NCI-H1105 (cell line): ENCODE data around the gene IL17C.
A peak's percentile ranks its signal among the peaks of the same experiment; 100 is the strongest.
"Not testable (repeated sequence)": the region's sequence is repeated elsewhere in the genome, so short reads cannot be mapped to it uniquely, and the experiment has no call there.

Experiments used
- DNase-seq: peaks from one replicate; lab custom pipeline; 2025; lab: John Stamatoyannopoulos, UW

The IL17C gene, protein sequence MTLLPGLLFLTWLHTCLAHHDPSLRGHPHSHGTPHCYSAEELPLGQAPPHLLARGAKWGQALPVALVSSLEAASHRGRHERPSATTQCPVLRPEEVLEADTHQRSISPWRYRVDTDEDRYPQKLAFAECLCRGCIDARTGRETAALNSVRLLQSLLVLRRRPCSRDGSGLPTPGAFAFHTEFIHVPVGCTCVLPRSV

DNA sequence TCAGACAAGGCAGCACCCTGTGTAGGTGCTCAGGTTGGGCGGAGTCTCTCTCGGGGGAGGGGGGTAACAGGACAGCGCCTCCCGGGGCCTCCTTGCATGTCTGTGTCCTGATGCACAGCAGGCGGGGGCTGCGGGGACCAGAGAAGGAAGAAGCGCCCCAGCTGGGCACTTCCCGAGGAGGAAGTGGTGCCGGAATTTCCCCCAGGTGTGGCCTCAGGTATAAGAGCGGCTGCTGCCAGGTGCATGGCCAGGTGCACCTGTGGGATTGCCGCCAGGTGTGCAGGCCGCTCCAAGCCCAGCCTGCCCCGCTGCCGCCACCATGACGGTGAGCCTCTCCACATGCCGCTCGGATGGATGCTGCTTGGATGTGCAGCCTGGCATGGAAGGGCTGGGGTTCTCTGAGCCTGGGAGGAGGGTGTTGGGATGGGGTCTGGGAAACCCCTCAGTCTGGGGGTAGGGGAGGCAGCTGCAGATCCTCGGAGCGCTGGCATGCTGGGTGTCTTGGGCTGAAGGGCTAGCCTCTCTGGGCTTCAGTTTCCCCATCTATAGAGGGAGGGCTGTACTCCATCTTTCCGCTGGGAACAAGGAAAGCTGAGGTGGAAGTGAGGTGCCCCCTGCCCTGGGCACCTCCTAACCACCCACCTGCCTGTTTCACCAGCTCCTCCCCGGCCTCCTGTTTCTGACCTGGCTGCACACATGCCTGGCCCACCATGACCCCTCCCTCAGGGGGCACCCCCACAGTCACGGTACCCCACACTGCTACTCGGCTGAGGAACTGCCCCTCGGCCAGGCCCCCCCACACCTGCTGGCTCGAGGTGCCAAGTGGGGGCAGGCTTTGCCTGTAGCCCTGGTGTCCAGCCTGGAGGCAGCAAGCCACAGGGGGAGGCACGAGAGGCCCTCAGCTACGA is at the start of gene IL17C:
TSS of gene IL17C (plus strand) at position 250 of the 908 bp plus-strand sequence. CDS start at position 320, 70 bp downstream.
- peak; percentile 46 for DNase-seq

DNA sequence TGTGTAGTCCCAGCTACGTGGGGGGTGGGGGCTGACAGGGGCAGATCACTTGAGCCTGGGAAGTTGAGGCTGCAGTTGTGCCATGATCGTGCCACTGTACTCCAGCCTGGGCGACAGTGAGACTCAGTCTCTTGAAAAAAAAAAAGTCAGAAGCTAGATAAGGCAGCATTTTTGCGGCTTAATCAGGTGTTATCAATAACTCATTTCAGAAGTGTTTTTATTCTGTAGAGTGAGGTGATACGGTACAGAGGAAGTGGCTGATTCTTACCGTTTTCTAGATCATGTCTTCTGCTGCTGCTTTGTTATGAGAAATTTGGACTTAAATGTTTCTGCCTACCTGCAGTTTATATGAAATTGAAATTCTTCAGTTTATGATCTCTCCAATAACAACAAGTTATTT is 49.6 kb upstream of the IL17C start:
- DNase-seq = no peak

DNA sequence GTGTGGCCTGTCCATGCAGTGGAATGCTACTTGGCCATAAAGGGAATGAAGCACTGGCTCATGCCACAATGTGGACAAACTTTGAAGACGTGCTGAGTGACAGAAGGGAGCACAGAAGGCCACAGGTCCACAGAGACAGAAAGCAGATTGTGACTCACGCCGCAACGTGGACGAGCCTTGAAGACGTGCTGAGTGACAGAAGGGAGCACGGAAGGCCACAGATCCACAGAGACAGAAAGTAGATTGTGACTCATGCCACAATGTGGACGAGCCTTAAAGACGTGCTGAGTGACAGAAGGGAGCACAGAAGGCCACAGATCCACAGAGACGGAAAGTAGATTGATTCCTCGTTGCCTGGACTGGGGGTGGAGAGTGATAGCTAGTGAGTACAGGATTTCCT is 48.9 kb upstream of the IL17C start:
- DNase-seq = no peak

DNA sequence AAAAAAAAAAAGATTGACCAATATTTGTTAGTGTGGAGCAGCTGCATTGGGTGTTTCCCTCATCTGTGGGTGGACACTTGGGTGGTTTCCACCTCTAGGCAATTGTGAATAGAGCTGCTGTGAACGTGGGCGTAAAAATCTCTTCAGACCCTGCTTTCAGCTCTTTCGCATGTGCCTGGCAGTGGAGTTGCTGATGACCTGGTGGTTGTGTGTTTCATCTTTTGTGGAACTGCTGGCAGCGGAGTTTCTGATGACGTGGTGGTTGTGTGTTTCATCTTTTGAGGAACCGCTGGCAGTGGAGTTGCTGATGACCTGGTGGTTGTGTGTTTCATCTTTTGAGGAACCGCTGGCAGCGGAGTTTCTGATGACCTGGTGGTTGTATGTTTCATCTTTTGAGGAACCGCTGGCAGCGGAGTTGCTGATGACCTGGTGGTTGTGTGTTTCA is 46.8 kb upstream of the IL17C start:
- DNase-seq = no peak

DNA sequence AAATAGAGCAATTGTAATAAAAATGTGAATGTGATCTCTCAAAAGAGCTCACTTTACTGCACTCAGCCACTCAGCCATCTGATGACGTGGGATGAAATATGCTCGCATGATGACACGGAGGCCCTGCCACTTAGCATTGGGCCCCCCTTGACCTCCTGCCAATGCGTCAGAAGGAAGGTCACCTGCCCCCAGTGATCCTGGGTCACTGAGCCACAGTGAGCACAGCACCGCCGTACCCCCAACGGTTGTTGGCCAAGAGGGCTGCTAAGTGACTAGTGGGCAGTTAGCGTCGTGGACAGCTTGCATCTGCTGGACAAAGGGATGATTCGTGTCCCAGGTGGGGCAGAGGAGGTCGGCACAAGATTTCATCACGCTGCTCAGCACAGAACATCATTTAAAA is 45.3 kb upstream of the IL17C start:
- no peak for DNase-seq

DNA sequence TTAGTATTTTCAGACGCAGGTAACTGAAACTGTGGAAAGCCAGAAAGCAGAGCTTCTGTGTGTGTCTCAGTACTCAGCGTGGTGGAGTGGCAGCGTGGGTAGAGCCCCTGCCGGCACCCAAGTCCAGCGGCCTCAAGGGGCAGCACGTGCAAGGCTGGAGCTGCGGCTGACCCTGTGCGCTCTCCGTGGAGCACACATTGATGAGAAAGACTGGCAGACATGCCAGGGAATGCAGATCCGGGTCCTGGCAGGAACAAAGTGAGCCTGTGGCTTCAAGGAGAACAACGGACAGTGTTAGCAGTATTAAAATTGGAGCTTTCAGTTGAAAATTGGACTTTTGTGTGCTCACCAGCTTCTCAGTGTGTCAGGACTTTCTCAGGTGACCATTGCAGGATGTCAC is 44.9 kb upstream of the IL17C start:
- DNase-seq = no peak

DNA sequence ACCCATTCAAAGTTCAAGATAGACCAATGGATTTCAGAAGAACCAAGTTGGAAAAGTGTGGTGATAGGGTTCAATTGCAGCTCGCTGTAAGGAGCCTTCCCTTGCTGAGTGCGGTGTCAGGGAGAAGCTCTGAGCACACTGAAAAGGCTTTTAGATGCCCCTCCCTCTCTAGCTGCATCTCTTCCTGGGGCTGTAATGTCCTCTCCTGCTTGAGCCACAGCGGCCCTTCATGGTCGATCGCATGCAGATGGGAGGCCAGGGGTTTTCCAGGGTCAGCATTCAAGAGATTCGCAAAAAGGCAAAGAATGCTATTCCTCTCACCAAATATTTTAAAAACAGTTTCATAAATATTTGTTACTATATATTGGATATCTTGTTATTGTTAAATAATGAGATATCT is 44.5 kb upstream of the IL17C start:
- no peak for DNase-seq

DNA sequence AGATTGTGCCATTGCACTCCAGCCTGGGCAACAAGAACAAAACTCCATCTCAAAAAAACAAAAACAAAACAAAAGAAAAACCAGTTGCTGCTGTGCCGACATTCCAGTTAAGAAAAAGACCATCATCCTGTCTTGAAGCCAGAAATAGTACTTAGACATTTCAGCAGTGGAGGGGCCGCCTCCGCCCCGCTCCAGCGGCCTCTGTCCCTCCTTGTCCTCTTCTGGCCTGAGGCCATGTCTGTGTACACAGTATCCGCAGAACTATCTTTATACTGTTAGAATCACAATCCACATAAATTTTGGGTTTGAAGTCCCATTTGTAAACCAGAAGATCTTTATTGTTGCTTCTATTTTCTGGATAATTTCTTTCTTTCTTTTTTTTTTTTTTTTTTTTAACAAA is 43.3 kb upstream of the IL17C start:
- no peak for DNase-seq

DNA sequence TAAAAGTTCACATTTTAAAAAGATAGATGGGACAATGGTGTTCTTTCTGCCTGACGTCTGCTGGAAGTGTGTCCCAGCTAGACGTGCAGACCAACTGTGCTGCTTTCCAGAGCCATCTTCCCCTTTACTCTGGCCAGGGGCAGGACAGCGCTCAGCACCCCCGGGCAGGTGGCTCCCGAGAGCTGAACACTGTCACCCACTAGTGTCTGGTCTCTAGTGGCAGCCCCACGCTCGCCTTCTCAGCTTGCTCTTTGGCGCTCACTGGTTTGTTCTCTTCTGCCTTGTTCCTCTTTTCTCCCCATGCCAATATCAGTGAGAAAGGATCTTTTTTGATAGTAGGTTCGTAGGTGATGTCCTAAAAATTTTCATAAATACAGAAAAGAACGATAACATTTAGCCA is 42.5 kb upstream of the IL17C start:
- no peak for DNase-seq

DNA sequence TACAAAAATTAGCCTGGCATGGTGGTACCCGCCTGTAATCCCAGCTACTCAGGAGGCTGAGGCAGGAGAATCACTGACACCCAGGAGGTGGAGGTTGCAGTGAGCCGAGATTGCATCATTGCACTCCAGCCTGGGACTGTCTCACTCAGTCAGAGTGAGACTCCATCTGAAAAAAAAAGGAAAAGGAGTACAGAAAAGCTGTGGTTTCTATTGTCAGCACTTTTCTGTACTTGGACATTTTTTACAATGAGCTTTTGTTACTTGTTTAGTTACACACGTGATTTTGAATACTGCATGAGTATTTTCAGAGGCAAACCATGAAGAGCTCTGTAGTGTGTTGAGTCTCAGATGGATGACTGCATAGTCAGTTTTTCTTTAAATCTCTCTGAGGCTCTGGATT is 41.9 kb upstream of the IL17C start:
- no peak for DNase-seq

DNA sequence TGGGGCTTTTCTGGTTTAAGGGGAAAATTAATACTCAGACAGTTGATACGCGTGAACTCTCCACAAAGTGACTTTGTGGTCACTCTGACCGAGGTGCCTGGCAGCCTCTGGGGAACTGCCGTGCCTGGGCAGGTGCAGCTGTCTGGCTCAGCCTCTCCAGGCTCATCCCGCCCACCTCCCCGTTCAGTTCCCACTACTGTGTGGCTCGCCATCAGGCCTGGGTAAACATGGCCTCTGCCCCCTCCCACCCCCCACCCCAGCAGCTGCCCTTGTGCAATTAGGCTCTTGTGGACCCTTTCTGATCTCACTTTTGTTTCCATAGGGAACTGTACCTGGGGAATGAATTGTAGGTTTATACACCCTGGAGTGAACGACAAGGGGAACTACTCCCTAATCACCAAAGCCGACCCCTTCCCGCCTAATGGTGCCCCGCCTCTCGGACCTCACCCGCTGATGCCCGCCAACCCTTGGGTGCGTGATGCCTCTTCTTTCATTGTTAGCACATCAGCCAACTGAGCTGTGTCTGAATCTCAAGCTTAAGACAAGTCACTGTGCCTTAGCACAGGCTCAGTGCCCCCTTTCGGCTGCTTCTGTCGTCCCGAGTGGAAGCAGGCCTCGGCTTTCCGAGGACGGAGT is 40.4 kb upstream of the IL17C start:
- DNase-seq = no peak

DNA sequence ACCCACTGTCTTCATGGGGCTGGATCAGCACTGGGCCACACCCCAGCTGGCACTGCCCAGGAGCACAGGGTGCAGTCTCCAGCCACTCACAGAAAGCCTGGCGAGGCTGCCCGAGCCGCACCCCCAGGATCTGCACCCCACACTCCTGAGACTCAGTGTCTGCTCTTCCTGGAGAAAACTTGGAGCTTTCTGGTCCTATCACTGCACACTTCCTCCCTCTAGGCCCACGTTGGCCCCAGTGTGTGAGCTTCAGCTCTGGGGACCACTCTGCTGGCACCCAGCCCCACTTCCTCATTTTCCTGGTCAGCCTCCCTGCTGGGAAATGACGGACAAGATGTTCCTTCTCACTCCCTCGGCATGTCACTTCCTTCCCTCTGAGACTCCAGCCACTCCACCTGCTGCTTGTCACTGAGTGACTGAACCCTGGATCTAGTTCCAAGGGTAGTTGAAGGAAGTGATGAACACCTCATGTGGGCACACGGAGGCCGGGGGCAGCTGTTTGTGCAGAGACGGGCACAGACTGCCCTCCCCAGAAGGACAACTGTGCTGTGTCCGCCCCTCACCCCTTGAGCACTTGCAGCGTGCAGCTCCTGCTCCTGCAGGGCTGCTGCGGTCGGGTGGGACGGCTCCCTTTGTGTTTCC is 39.2 kb upstream of the IL17C start:
- DNase-seq = no peak

DNA sequence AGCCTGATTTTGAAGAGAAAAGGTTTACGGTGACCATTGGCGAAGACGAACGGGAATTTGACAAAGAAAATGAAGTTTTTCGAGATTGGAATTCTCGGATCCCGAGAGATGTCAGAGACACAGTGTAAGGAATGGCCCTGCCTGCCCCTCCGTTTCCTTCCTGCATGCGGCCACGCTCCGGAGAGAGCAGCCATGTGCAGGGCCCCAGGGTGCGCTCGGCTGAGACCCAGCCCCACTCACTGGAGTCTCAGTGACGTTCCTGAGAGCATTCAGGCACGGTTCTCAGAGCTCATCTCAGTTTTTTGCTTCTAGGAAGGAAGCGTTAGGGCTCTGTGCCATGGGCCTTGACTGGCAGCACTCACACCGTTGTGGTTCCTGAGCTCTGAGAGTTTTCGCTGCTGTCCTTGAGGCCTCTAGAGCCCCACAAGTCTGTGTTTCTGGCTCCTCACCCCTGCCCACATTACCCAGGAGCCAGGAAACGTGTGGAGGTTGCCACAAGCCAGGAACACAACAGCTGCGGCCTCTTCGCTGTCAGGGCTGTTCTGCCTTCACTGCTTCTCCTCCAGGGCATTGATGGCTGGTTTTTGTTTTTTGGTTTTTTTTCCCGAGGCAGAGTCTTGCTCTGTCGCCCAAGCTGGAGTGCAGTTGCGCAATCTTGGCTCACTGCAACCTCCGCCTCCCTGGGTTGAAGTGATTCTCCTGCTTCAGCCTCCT is 38.4 kb upstream of the IL17C start:
- no peak for DNase-seq

DNA sequence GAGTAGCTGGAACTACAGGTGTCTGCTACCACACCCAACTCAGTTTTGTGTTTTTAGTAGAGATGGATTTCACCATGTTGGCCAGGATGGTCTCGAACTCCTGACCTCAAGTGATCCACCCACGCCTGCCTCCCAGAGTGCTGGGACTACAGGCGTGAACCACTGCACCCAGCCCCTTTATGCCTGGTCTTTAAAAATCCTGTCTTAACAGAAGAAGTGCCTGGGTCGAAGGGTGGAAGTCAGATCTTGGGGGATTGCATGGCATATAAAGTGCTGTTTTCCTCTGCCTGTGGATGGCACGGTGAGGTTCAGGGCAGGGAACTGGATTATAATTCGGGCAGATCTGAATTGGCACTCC is 37.9 kb upstream of the IL17C start:
- no peak for DNase-seq

DNA sequence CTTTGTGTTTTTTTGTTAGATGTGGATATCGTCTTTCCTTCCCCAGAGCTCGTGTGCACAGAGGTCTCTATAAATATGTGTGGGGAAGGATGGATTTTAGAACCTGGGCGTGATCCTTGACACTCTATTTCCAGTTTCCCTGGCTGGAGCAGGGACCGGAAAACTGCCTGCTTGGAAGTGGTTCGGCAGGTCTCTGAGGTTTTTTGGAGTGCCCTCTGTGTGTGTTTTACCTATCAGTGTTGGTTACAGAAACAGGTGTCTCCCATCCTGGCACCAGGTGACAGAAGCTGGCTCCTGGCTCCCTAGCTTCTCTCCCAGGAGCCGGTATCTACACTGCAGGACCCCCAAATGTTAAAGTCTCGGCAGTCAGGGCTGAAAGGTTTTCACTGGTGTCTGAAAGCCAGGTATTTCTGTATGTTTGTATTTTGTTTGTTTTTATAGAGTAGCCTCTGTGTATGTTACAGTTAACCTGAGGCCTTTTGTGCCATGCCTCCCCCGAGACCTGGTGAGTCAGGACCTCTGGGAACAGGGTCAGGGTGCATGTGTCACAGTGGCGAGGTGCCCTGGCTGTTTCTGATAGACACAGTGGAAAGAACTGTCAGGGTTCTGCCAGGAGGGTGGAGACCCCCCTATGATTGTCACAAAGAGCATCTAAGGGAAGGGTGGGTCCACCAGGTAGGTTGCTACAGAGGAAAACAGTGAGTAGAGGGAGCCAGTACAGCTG is 36.9 kb upstream of the IL17C start:
- no peak for DNase-seq

DNA sequence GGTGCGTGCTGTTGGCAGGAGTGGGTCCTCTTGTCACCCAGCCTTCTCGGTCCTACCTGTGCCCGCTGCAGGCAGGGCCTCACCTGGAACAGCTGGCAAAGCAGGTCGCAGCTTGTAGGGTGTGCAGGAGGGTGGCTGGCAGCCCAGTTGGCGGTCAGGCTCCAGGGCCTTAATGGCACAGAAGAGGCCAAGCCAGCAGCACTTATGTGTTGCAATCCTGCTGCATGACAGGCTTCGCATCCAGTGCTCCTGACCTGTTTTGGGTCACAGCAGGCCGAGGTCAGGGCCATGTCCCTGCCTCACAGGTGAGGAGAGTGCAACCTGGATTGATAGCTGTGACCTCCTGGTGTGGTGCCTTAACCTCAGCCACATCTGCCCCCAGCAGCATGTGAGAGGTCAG is 36.3 kb upstream of the IL17C start:
- no peak for DNase-seq

DNA sequence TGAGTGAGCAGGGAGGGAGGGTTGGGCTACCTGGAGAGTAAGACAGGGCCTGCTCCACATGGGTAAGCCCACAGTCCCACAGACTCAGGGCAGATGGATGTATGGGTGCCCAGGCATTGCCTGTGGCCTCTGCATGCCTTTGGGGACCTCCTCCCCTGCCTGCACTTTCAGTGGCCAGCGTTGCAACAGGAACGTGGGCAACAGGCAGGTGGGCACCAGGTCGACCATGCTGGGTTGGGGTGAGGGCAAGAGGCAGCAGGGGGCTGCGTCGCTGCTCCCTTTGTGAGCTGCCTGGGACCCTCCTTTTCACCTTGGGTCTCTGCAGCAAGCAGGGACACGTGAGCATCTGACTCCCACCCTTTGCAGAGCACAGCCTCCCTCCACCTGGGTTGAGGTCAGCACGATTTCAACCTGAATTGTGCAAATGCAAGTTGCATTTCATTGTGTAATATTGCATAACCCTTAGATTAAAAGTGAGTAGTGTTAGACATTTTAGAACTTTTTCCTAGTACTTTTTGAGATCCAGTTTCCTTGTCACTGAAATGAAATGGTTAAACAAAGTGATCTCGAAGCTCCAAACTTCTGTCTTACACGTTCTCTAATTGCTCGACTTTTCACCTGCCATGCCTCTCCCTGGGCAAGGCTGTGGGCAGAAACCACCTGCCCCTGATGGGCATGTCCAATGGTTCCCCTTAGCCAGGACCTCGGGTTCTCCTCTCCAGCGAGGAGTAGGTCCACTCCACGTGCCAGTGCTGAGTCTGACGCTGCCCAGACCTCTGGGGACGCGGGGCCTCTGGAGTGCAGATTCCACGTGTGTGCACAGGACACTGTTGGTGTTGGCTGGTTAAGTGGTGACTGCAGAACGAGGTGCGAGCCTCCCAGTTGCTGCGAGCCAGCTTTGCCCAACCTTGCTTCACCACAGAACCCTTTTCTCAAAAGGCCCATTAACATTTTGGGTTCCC is 32.9 kb upstream of the IL17C start:
- DNase-seq = no peak

DNA sequence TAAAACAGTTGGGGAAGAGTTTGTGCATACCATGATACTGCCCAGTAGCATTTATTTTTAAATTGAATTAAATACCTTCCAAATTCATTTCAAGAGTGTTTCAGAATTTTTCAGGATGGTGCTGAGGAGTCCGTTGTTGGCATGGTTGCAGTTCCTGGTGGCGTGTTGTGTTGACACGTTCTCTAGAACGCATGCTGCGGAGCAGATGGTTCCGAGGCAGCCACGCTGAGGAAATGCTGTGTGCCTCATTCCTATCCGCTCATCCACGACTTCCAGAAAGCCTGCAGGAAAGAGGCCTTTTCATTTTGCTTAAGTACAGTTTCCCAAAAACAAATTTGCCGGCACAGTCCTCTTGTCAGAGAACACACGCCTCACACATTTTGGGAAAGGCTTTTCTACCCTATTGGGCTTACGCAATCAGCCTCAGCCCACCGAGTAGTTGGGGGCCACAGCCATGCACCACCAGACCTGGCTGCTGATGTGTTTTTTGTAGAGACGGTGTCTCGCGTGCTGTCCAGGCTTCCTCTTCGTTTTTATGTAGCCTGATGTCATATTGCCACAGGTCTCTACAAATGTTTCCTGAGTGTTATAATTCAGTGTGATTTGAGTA is 32.1 kb upstream of the IL17C start:
- no peak for DNase-seq

DNA sequence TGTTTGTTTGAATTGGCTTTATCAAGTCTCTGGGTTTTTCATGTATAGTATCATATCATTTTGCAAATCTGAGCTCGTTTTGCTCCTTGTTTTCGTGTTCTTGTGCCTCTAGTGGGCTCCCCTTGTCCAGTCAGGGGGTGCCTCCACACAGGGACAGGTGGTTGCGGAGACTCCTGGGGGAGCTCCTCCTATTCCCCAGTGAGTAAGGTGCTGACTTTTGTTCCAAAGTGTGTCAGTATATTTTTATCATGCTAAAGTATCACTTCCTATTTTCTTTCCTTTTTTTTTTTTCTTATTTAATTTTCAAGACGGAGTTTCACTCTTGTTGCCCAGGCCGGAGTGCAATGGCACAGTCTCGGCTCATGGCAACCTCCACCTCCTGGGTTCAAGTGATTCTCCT is 30.3 kb upstream of the IL17C start:
- no peak for DNase-seq

DNA sequence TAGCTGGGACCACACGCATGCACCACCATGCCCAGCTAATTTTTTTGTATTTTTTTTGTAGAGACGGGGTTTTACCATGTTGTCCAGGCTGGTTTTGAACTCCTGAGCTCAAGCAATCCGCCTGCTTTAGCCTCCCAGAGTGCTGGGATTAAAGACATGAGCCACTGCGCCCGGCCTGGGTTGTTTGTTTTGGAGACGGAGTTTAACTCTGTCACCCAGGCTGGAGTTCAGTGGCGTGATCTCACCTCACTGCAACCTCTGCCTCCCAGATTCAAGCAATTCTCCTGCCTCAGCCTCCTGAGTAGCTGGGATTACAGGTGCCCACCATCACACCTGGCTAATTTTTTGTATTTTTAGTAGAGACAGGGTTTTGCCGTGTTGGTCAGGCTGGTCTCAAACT is 28.9 kb upstream of the IL17C start:
- not testable (repeated sequence) for DNase-seq
